ENCODE data around the gene TRERF1. TPM values are rescaled to one million over a fixed set of nuclear protein-coding genes. Genes with fewer than 3 reads are reported as not detected.

TRERF1 gene
- total RNA-seq, 1 donor from 2014 or later: 7.9 TPM

DNA sequence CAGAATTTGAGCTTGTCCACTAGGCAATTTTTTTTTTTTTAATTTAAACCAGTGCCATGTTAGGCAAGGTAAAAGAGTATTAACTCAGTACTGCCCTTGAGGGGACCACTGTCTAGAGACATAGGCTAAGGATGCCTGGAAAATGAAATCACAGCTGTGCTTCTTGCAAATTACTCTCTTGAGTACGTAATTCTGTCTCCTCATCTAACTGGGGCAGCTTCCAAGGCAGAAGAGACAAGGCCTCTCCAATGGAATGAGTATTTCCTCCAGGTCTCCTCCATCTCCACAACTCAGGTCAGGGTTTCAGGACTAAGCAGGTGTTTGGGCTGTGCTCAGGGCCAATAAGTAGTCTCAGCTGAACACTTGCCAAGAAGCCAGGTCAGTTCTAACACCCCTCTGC lies 200.2 kb downstream of the TRERF1 start:
- Mint-ChIP-seq H3K27me3 (no peaks in the 10 kb centered on the region), H3K36me3 (ENCODE audit: insufficient read depth) (peaks cover 3% of the 10 kb centered on the region), H3K9me3 (ENCODE audit: low read depth) (no peaks in the 10 kb centered on the region), H3K4me3 (ENCODE audit: low read depth) (no peak overlapping the region), H3K27ac (no peak overlapping the region), H3K4me1 (ENCODE audit: low read depth) (no peaks in the 10 kb centered on the region)
- no peak for DNase-seq (ENCODE audit: low spot score, unreplicated experiment)
- TF ChIP-seq, protein P1, sequence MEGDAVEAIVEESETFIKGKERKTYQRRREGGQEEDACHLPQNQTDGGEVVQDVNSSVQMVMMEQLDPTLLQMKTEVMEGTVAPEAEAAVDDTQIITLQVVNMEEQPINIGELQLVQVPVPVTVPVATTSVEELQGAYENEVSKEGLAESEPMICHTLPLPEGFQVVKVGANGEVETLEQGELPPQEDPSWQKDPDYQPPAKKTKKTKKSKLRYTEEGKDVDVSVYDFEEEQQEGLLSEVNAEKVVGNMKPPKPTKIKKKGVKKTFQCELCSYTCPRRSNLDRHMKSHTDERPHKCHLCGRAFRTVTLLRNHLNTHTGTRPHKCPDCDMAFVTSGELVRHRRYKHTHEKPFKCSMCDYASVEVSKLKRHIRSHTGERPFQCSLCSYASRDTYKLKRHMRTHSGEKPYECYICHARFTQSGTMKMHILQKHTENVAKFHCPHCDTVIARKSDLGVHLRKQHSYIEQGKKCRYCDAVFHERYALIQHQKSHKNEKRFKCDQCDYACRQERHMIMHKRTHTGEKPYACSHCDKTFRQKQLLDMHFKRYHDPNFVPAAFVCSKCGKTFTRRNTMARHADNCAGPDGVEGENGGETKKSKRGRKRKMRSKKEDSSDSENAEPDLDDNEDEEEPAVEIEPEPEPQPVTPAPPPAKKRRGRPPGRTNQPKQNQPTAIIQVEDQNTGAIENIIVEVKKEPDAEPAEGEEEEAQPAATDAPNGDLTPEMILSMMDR (IDR thresholded peaks at IDR 0.05; ENCODE audit: unreplicated experiment): no peak

DNA sequence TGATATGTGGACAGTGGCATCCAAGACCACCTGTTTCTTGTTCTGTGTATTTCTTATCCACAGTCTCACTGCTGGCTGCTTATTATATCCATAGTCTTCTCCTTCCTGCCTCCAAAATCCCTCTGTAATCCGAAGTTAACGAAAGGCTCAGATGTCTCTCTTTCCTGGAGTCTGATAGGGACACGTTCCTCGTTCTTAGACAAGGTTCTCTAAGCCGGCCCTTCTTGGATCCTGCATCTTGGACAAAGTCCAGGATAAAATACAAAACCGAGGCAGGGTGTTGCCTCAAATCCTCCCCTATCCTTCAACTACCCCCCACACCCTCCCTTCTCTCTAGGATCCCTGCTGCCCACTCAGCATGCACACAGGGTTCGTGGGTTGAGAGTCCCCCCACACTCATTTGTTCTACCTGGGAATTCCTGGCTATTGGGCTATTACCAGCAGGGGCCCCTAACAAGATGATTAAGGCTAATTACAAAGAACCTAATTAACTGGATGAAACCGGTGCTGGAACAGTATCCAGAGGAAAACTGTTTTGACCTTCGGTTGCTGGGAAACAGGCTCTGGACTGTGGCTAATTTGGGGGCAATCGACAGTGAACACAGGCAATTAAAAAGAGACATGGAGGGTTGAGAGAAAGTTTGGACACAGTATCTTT lies 201.3 kb downstream of the TRERF1 start:
- Mint-ChIP-seq H3K4me3 (ENCODE audit: low read depth) (no peak overlapping the region), H3K4me1 (ENCODE audit: low read depth) (no peaks in the 10 kb centered on the region), H3K27ac (no peak overlapping the region)

DNA sequence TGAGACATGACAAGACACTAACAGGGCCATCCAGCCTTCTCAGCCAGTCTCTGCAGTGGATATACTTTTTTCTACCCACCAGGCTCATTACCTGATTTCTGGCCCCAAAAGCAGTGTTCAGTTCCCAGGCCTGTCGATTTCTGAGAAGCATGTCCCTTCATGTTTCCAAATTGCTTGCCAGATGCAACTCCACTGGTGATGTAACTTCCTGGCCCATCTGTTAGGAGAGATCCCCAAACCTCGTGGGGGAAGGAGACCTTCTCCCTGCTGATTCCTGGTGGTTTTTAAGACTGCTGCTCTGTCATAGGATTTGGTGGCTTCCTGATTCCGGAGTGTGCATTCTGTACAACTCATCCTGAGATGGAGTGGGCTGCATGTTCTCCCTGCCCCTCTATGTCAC lies 202.4 kb downstream of the TRERF1 start:
- H3K4me1 Mint-ChIP-seq (ENCODE audit: low read depth): no peaks in the 10 kb centered on the region
- no peaks in the 10 kb centered on the region for H3K9me3 Mint-ChIP-seq (ENCODE audit: low read depth)
- no peak for DNase-seq (ENCODE audit: low spot score, unreplicated experiment)
- TF ChIP-seq, protein P1 (IDR thresholded peaks at IDR 0.05; ENCODE audit: unreplicated experiment): no peak
- H3K36me3 Mint-ChIP-seq (ENCODE audit: insufficient read depth): peaks cover 3% of the 10 kb centered on the region
- H3K27ac Mint-ChIP-seq: no peak overlapping the region
- no peaks in the 10 kb centered on the region for H3K27me3 Mint-ChIP-seq
- H3K4me3 Mint-ChIP-seq (ENCODE audit: low read depth): no peak overlapping the region

More for the DNA sequence above, 201.3 kb downstream of the TRERF1 start:
- no peaks in the 10 kb centered on the region for H3K9me3 Mint-ChIP-seq (ENCODE audit: low read depth)
- H3K27me3 Mint-ChIP-seq: no peaks in the 10 kb centered on the region
- TF ChIP-seq, protein P1 (IDR thresholded peaks at IDR 0.05; ENCODE audit: unreplicated experiment): no peak
- peaks cover 5% of the 10 kb centered on the region for H3K36me3 Mint-ChIP-seq (ENCODE audit: insufficient read depth)
- no peak for DNase-seq (ENCODE audit: low spot score, unreplicated experiment)

DNA sequence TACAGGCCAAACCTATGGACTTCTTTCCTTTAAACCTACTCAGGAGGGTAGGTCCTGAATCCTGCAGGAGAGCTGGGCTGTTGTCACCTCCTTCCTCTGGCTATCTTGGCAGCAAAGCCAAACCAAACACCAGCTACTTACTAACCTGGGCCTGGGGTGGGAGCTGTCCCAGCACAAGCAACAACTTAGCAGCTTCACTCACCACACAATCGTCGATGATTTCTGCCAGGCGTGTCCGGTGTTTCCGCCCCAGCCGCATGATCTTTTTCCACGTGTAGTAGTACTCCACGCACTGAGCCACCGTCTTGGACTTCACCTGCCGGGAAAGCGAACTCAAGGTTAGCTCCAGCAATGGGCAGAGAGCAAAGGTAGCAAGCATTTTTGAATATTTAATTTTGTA lies 208.7 kb downstream of the TRERF1 start:
- Mint-ChIP-seq H3K27me3 (no peaks in the 10 kb centered on the region), H3K36me3 (ENCODE audit: insufficient read depth) (peaks cover 4% of the 10 kb centered on the region), H3K4me1 (ENCODE audit: low read depth) (no peaks in the 10 kb centered on the region), H3K9me3 (ENCODE audit: low read depth) (no peaks in the 10 kb centered on the region), H3K27ac (no peak overlapping the region), H3K4me3 (ENCODE audit: low read depth) (no peak overlapping the region)
- TF ChIP-seq, protein P1 (IDR thresholded peaks at IDR 0.05; ENCODE audit: unreplicated experiment): no peak
- DNase-seq (ENCODE audit: low spot score, unreplicated experiment): no peak

DNA sequence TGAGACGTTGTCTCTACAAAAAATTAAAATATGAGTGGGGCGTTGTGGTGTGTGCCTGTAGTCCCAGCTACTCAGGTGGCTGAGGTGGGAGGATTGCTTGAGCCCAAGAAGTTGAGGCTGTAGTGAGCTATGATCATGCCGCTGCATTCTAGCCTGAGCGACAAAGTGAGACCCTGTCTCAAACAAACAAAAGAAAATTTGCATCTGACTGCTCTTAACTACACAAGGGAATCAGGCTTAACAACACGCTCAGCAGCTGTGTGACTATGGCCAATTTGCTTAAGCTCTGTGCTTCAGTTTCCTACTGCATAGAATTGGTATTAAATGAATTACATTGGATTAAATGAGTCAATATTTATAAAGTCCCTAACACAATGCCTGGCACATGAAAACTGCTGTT lies 209.8 kb downstream of the TRERF1 start:
- Mint-ChIP-seq H3K27ac (no peak overlapping the region), H3K36me3 (ENCODE audit: insufficient read depth) (peaks cover 4% of the 10 kb centered on the region), H3K4me1 (ENCODE audit: low read depth) (no peaks in the 10 kb centered on the region), H3K27me3 (no peaks in the 10 kb centered on the region), H3K4me3 (ENCODE audit: low read depth) (no peak overlapping the region), H3K9me3 (ENCODE audit: low read depth) (no peaks in the 10 kb centered on the region)
- TF ChIP-seq, protein P1 (IDR thresholded peaks at IDR 0.05; ENCODE audit: unreplicated experiment): no peak
- no peak for DNase-seq (ENCODE audit: low spot score, unreplicated experiment)
